ENCODE results near the gene TCHHL1. TPM values are rescaled to one million over a fixed set of nuclear protein-coding genes. Genes with fewer than 3 reads are reported as not detected.

The TCHHL1 gene
- total RNA-seq, 6 experiments from 2014 or later = not detected

GRCh38 chr1:152049291-152050083 is 39.4 kb downstream of the TCHHL1 start:
- H3K4me3 ChIP-seq = no peak overlapping the region
- H3K27me3 ChIP-seq = no peaks in the 10 kb centered on the region
- H3K27ac ChIP-seq = no peak overlapping the region
- intact Hi-C loops (cut with DNase I) = loop anchor here (10.0 kb wide), 1 partner anchor 135 kb away; no protein-coding TSS in a partner anchor
- no peaks in the 10 kb centered on the region for H3K36me3 ChIP-seq
- 47% methylated on average over 8 of the region's 8 CpGs for WGBS (ENCODE audit: insufficient coverage, low coverage, low lambda C conversion rate, missing lambda C conversion rate)
- H3K9me3 ChIP-seq = no peaks in the 10 kb centered on the region
- TF ChIP-seq POLR2A (IDR thresholded peaks at IDR 0.05) (no peak), CTCF (IDR thresholded peaks at IDR 0.05) (no peak)
- no peak for ATAC-seq
- H3K4me1 ChIP-seq = no peaks in the 10 kb centered on the region
- DNase-seq = no peak

- peak overlapping the region; percentile 68 to 87 (median 72) for H3K27ac ChIP-seq
- no peaks in the 10 kb centered on the region for H3K27me3 ChIP-seq
- ATAC-seq = peak; percentile 25 to 44 (median 30)
- no peaks in the 10 kb centered on the region for H3K36me3 ChIP-seq
- H3K4me3 ChIP-seq = no peak overlapping the region
- WGBS (ENCODE audit: insufficient coverage, low coverage, low lambda C conversion rate, missing lambda C conversion rate) = 68% methylated on average over 4 of the region's 6 CpGs
- no peaks in the 10 kb centered on the region for H3K9me3 ChIP-seq
- no peaks in the 10 kb centered on the region for H3K4me1 ChIP-seq
- intact Hi-C loops (cut with DNase I) = no loop called here
- peak; percentile 55 to 70 (median 59) for DNase-seq
- TF ChIP-seq CTCF (IDR thresholded peaks at IDR 0.05) (no peak), POLR2A (IDR thresholded peaks at IDR 0.05) (no peak)
Measured at GRCh38 chr1:152048416-152049009, 40.4 kb downstream of the TCHHL1 start.

- ATAC-seq (peak; percentile 83 to 89 (median 86)), DNase-seq (peak; percentile 77 to 87 (median 84))
- TF ChIP-seq CTCF (IDR thresholded peaks at IDR 0.05) (peak; percentile 24 to 38 (median 32)), POLR2A (IDR thresholded peaks at IDR 0.05) (peak; percentile 64)
- no peaks in the 10 kb centered on the region for H3K36me3 ChIP-seq
- H3K27me3 ChIP-seq = no peaks in the 10 kb centered on the region
- WGBS (ENCODE audit: insufficient coverage, low coverage, low lambda C conversion rate, missing lambda C conversion rate) = 37% methylated on average over 8 of the region's 13 CpGs
- no peaks in the 10 kb centered on the region for H3K9me3 ChIP-seq
- no peaks in the 10 kb centered on the region for H3K4me1 ChIP-seq
- no peak overlapping the region for H3K4me3 ChIP-seq
- intact Hi-C loops (cut with DNase I) = no loop called here
- peak overlapping the region; percentile 68 to 87 (median 72) for H3K27ac ChIP-seq
Measured at GRCh38 chr1:152047730-152048415, 41.0 kb downstream of the TCHHL1 start.

GRCh38 chr1:152047413-152047729 is 41.5 kb downstream of the TCHHL1 start:
- Histone ChIP-seq H3K4me1 (no peaks in the 10 kb centered on the region), H3K27ac (peak overlapping the region; percentile 68 to 87 (median 72)), H3K36me3 (no peaks in the 10 kb centered on the region), H3K27me3 (no peaks in the 10 kb centered on the region), H3K9me3 (no peaks in the 10 kb centered on the region), H3K4me3 (no peak overlapping the region)
- 94% methylated on average over 3 of the region's 5 CpGs for WGBS (ENCODE audit: insufficient coverage, low coverage, low lambda C conversion rate, missing lambda C conversion rate)
- ATAC-seq (no peak), DNase-seq (no peak)
- intact Hi-C loops (cut with DNase I) = no loop called here
- no peak for TF ChIP-seq CTCF (IDR thresholded peaks at IDR 0.05)
